NCI-H1105 (cell line): ENCODE results near the gene DUSP28.

Experiments used
- DNase-seq: peaks from one replicate; lab custom pipeline; 2025; lab: John Stamatoyannopoulos, UW

Gene DUSP28

GRCh38 chr2:240586919-240587800 lies 27.0 kb downstream of the DUSP28 start:
- DNase-seq, result peak; percentile 58

- DNase-seq, result no peak
Observed at GRCh38 chr2:240588006-240588655, 28.0 kb downstream of the DUSP28 start.

GRCh38 chr2:240588669-240589068 lies 28.5 kb downstream of the DUSP28 start:
- no peak for DNase-seq

DNA sequence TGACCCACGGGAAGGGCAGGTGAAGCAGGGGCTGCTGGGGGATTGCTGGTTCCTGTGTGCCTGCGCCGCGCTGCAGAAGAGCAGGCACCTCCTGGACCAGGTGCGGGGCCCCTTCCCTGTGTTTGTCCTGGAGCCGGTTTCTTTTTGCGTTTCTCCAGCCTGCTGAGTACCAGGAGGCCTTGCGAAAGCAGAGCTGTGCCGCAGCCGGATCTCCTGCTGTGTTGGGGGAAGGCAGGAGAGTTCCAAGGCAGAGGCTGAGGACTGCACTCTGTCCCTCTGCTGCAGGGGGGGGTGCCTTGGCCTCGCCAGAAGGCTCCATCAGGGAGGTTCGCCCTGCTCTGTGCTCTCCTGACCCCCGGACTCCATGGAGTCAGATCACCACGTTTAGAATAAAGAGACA lies 29.2 kb downstream of the DUSP28 start:
- DNase-seq, result no peak

DNA sequence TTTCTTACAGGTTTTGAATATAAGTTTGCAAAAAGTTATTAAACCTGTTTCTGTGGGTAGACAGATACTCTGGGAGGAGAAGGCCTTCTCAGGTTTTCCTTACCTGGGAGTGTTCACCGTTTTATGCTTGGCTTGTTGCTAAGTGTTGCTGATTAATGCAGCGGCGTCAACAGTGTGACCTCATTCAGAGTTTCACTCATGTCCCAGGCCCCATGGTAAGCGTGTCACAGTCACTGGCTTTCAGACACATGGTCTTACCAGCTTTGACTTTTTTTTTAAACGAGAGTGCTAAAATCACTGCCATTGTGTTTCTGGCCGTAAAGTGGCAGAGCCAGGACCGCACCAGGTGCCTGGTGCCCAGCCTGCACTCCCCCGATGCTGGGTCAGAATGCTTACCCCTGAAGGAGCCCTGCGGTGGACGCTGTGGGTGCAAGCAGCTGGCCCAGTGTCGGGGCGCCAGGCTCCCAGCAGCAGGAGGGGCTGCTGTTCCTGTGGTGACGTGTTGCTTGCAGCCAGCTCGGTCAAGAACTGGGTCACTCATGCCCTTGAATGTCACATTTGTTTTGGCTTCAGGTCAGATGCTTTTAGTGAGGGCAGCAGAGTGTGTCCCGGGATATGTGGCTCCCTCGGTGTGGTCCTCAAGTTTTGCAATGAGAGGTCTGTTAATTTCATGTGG lies 29.8 kb downstream of the DUSP28 start:
- DNase-seq, result no peak

GRCh38 chr2:240590681-240591111 lies 30.5 kb downstream of the DUSP28 start:
- no peak for DNase-seq

- DNase-seq, result no peak
Observed at GRCh38 chr2:240591226-240591625, 31.1 kb downstream of the DUSP28 start.

DNA sequence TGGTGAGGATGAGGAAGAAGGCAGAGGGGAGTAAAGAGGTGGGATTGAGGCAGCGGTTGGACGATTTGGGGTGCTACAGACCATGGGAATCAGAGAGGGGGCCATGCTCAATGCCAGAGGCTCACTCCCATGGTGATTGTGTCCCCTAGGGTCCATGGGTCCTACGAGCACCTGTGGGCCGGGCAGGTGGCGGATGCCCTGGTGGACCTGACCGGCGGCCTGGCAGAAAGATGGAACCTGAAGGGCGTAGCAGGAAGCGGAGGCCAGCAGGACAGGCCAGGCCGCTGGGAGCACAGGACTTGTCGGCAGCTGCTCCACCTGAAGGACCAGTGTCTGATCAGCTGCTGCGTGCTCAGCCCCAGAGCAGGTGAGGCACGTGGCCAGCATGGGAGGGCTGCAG lies 31.6 kb downstream of the DUSP28 start:
- DNase-seq, result no peak

- no peak for DNase-seq
Observed at GRCh38 chr2:240593026-240593702, 33.0 kb downstream of the DUSP28 start.

DNA sequence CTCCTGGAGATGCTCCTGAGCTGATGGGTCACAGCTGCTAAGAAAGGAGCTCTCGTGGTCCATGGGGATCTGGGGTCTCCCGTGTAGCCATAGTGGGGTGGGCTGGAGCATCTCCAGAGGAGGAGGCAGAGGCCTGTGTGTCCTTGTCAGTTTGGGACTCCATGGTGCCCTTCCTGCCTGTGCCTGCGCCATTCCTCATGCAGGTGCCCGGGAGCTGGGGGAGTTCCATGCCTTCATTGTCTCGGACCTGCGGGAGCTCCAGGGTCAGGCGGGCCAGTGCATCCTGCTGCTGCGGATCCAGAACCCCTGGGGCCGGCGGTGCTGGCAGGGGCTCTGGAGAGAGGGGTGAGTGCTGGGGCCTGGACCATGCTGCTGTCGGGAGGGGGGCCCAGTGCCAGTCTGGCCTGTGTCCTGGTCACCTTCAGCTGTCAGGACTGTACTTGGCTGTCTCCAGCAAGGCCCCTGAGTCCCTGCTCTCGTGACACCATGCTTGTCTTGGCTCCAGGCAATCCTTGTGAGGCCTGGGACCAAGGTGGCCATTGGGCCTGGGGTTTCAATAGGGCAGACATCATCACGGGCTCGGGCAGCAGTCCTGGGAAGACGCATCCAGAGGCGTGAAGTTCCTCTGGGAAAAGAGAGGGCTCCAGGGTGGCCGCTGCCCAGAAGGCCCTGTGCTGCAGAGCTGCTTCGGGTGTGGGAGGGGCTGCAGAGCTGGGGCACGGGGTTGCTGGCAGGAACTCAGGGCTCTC lies 33.7 kb downstream of the DUSP28 start:
- no peak for DNase-seq

DNA sequence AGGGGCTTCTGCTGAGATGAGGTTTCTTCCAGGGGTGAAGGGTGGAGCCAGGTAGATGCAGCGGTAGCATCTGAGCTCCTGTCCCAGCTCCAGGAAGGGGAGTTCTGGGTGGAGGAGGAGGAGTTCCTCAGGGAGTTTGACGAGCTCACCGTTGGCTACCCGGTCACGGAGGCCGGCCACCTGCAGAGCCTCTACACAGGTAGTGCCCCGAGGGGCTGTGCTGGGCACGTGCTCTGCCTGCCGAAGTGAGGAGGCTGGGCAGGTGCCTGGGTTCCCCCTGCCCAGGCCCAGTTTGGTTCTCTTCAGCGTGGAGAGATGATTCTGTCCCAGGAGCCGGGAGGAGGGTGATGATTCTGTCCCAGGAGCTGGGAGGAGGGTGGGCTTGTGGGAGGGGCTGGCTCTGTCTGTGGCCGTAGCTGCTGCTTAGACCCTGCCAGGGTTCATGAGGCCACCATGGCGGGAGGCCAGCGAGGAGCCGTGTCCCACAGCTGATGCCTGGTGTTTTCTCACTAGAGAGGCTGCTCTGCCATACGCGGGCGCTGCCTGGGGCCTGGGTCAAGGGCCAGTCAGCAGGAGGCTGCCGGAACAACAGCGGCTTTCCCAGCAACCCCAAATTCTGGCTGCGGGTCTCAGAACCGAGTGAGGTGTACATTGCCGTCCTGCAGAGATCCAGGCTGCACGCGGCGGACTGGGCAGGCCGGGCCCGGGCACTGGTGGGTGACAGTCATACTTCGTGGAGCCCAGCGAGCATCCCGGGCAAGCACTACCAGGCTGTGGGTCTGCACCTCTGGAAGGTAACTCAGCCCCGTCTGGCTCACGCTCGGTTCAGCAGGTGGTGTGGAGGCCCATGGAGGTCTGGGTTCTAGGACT lies 34.6 kb downstream of the DUSP28 start:
- DNase-seq, result no peak

- no peak for DNase-seq
Observed at GRCh38 chr2:240595381-240596079, 35.4 kb downstream of the DUSP28 start.

DNA sequence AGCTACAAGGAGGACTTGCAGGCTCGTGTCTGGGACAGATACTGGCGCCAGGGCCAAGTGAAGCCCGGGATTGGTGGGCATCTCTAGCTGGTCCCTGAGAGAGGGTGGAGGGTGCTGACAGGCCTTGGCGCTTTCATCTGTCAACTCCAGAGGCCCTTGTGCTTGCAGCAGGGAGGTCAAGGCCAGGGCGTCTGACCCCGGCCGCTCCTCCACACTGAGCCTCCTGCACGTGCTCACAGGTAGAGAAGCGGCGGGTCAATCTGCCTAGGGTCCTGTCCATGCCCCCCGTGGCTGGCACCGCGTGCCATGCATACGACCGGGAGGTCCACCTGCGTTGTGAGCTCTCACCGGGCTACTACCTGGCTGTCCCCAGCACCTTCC lies 35.9 kb downstream of the DUSP28 start:
- DNase-seq, result no peak

- no peak for DNase-seq
Observed at GRCh38 chr2:240596491-240596931, 36.4 kb downstream of the DUSP28 start.

GRCh38 chr2:240597054-240597418 lies 36.9 kb downstream of the DUSP28 start:
- DNase-seq, result no peak

GRCh38 chr2:240597419-240598181 lies 37.4 kb downstream of the DUSP28 start:
- DNase-seq, result no peak

DNA sequence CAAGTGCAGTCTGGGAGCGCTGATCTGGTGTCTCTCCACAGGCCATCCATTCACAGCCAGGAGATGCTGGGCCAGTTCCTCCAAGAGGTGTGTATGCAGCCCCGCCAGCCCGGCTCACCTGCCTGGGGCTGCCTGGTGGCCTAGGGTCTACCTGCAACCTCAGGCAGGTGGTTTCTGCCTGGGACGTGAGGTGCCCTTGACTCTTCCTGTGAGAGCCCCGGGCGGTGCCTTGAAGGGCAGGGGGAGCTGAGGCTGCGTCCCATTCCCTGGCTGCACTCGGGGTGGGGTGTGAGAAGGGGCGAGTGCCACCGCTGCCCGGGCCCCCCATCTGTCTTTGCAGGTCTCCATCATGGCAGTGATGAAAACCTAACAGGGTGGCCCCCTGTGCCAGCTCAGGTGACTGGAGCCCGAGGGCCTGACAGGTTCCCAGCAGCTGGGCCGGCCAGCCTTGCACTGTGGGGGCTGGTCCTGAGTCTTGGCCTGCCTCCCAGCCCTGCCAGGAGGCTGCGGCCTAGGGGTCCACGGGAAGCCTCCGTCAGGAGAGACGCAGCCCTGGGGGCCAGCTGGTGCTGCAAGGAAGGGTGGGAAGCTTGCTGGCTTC lies 38.3 kb downstream of the DUSP28 start:
- no peak for DNase-seq

GRCh38 chr2:240599141-240599583 lies 39.0 kb downstream of the DUSP28 start:
- DNase-seq, result no peak
